Psoas muscle (tissue), 8 donors: Measurements from ENCODE around the gene ASTN1. TPM values are rescaled to one million over a fixed set of nuclear protein-coding genes. Genes with fewer than 3 reads are reported as not detected.

Experiments used
- ATAC-seq, 4 donors: fragments of 200-7000 bp; cut with Tn5 transposase; one replicate each; pipeline ENCODE4 v1.9.1; 2020; ENCODE audit warnings: moderate library complexity in 3 of 4, mild to moderate bottlenecking in 2 of 4
- DNase-seq, 2 donors: peaks; one replicate each; pipeline ENCODE4 v3.0.0-alpha.2; 2020
- H3K27ac ChIP-seq: fragments of 200-600 bp; one replicate; pipeline ENCODE4 v1.8.0; 2022
- H3K27me3 ChIP-seq, 3 donors: fragments of 200-600 bp in 1 of 3; one replicate each; pipeline versions ENCODE4 v1.6.1 to v1.8.0; 2013 to 2022; ENCODE audit warnings: low read length in 2 of 3, mild to moderate bottlenecking in 2 of 3, moderate library complexity in 1 of 3; ENCODE audit not compliant: insufficient read depth in 3 of 3
- H3K36me3 ChIP-seq, 2 donors: fragments of 200-600 bp in 1 of 2; one replicate each; pipeline versions ENCODE4 v1.6.1 to v1.8.0; 2013 to 2022; ENCODE audit warnings: low read depth in 1 of 2, mild to moderate bottlenecking in 1 of 2, moderate library complexity in 1 of 2; ENCODE audit not compliant: insufficient read depth in 1 of 2
- H3K4me1 ChIP-seq: fragments of 200-600 bp; one replicate; pipeline ENCODE4 v1.8.0; 2022
- H3K4me3 ChIP-seq: fragments of 200-600 bp; one replicate; pipeline ENCODE4 v1.8.0; 2022; ENCODE audit warnings: mild to moderate bottlenecking
- H3K9me3 ChIP-seq: fragments of 200-600 bp; one replicate; pipeline ENCODE4 v1.8.0; 2022
- CTCF ChIP-seq: fragments of 200-600 bp; IDR thresholded peaks from one replicate; pipeline ENCODE4 v1.8.0; 2022; ENCODE audit warnings: antibody characterized with exemption
- WGBS, 3 donors: extraction: QIAGEN DNeasy Blood & Tissue Kit; methylation state at CpG; one replicate each; pipeline versions ENCODE4 v1.1.6 to v1.1.7; 2013; 5-methylcytosine and 5-hydroxymethylcytosine counted together
- intact Hi-C, 2 donors: fragments of 100-400 bp; cut with DNase I; formaldehyde crosslinking; loops; one replicate each; pipeline versions ENCODE4 v1.11.0 to v1.14.2; 2022
- polyA plus RNA-seq, 3 donors: library from polyadenylated mRNA; stranded (reverse); fragments of 200-250 nt; gene quantifications; one replicate each; pipeline ENCODE4 v1.2.3, GENCODE V29; 2013
- total RNA-seq, 4 donors: library from RNA; stranded (reverse); fragmentation: NEBNext Ultra II Directional in 2 of 4; extraction: Animal tissue kit (Norgen Biotek cat#: 25700) in 2 of 4; gene quantifications; one replicate each; pipeline versions ENCODE4 v1.2.1 to v1.2.4, GENCODE V29; 2021 to 2023
- donor health status: healthy with polysubstance abuse.
- donor health status: DM: no; HTN: no; CAD: no; lungs with moderate emphysema.
- donor health status: Bipolar disorder and iron deficiency.
- donor health status: healthy.
- donor health status: DM: yes; HTN: yes; CAD: no.
- donor health status: DM: no; HTN: no; CAD: no.
- donor health status: DM: no; HTN: no; CAD: no.
- donor health status: DM: yes; HTN: yes; CAD: no.

Gene ASTN1
- total and polyA plus RNA-seq, 7 donors, result 0.03 to 0.51 (median 0.11) TPM; not detected in 1

DNA sequence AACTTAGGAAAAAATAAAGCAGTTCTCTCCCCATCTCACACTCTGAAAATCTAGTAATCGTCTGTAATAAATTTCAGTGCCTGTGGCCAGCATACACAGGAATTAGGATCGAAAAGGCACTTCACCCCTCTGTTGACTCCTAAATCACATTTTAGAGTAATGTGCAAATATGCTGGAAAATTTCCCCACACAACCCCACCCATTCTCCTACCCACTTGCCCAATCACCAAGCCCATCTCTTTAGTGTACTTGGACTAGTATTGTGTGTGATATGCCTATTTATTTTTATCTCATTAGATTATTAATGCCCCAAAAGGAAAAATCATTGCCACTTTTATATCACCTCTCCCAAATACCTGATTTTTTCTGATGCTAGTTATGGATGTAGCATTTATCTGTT is 323.3 kb downstream of the ASTN1 start:
- TF ChIP-seq CTCF, result no peak
- Histone ChIP-seq H3K4me1 (no peaks in the 10 kb centered on the region), H3K27ac (no peak overlapping the region), H3K4me3 (no peak overlapping the region), H3K9me3 (no peaks in the 10 kb centered on the region), H3K27me3 (no peaks in the 10 kb centered on the region), H3K36me3 (no peaks in the 10 kb centered on the region)
- 43 to 52% (median 44%) methylated on average over 2 of the region's 2 CpGs for WGBS, 3 donors
- intact Hi-C loops, result loop anchor here (5.0 to 10.0 kb wide), 3 partner anchors 284 to 1566 kb away; no protein-coding TSS in a partner anchor
- DNase-seq, result no peak
- ATAC-seq, result no peak

DNA sequence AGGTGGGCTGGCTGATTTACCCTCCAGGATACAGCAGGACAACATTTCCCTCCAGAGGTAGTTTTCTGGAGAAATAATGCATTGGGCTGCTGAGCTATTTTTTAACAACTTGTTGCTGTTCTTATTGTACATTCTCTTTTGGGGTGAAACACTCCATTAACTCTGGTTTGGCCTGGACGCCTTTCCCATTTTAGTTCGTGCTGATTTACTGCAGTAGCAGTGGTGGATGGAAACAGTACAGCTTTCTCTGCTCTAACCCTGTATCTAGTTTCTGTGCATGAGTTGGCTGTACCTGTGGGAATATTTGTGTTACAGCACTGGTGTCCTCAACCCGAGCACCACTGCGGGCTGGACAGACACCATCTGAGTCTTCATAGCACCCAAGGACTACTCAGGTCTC is 325.3 kb downstream of the ASTN1 start:
- no peak overlapping the region for H3K27ac ChIP-seq
- DNase-seq (no peak), ATAC-seq (no peak)
- intact Hi-C loops, result no loop called here
- 41 to 88% (median 59%) methylated on average over 4 of the region's 4 CpGs for WGBS, 3 donors
- TF ChIP-seq CTCF, result no peak
- H3K36me3 ChIP-seq, result no peaks in the 10 kb centered on the region
- no peak overlapping the region for H3K4me3 ChIP-seq
- H3K9me3 ChIP-seq, result no peaks in the 10 kb centered on the region
- no peaks in the 10 kb centered on the region for H3K27me3 ChIP-seq
- H3K4me1 ChIP-seq, result no peaks in the 10 kb centered on the region

DNA sequence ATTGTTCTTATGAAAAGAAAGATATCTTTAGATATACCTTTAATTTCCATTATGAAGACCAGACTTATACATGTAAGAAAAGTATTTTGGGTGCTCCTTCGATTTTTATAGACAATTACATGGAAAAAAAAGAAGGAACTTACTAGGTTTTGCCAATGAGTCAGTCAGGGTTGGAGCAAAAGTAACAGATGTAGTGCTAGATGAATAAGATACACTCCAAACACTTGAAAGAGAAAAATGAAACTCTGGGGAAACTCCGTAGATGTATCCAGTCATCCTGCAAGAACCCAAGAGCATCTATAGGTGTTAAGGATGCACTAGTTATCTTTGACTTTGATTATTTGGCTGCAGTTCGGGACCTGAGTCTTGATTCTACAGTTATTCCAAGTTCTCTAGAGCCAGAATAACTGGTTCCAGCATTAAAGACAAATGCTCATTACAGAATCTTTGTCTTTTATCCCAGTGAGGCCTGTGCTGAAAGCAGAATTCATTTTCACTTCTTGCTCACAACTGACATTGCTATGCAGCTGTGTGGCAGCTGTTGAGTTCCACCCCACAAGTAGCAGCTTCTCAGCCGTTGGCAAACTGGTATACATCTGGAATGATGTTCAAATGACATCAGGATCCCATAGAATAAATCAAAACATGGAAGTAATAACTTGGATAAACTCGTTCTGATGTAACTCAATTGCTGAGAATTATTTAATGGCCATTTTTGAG is 326.1 kb downstream of the ASTN1 start:
- 39 to 49% (median 40%) methylated on average over 5 of the region's 5 CpGs for WGBS, 3 donors
- no peak for TF ChIP-seq CTCF
- Histone ChIP-seq H3K36me3 (no peaks in the 10 kb centered on the region), H3K4me3 (no peak overlapping the region), H3K27me3 (no peaks in the 10 kb centered on the region), H3K9me3 (no peaks in the 10 kb centered on the region), H3K4me1 (no peaks in the 10 kb centered on the region), H3K27ac (no peak overlapping the region)
- intact Hi-C loops, result no loop called here
- no peak for DNase-seq
- ATAC-seq, result no peak

- intact Hi-C loops, result no loop called here
- H3K9me3 ChIP-seq, result no peaks in the 10 kb centered on the region
- no peak overlapping the region for H3K4me3 ChIP-seq
- H3K27ac ChIP-seq, result no peak overlapping the region
- no peaks in the 10 kb centered on the region for H3K4me1 ChIP-seq
- H3K27me3 ChIP-seq, result no peaks in the 10 kb centered on the region
- DNase-seq (no peak), ATAC-seq (no peak)
- TF ChIP-seq CTCF, result no peak
- H3K36me3 ChIP-seq, result no peaks in the 10 kb centered on the region
- 57 to 71% (median 62%) methylated on average over 2 of the region's 2 CpGs for WGBS, 3 donors
Observed at GRCh38 chr1:176837708-176838107, 326.8 kb downstream of the ASTN1 start.

- no peaks in the 10 kb centered on the region for H3K27me3 ChIP-seq
- no peaks in the 10 kb centered on the region for H3K4me1 ChIP-seq
- intact Hi-C loops, result no loop called here
- H3K27ac ChIP-seq, result no peak overlapping the region
- H3K36me3 ChIP-seq, result no peaks in the 10 kb centered on the region
- H3K9me3 ChIP-seq, result no peaks in the 10 kb centered on the region
- H3K4me3 ChIP-seq, result no peak overlapping the region
- ATAC-seq (no peak), DNase-seq (no peak)
- 47 to 56% (median 47%) methylated on average over 2 of the region's 2 CpGs for WGBS, 3 donors
- TF ChIP-seq CTCF, result no peak
Observed at GRCh38 chr1:176831150-176831549, 333.4 kb downstream of the ASTN1 start.
